NCI-H226 (cell line): ENCODE results near the gene PACS1.

Experiments used
- DNase-seq: peaks from one replicate; pipeline ENCODE4 v3.0.0-alpha.2; 2015

PACS1 gene

GRCh38 chr11:66050581-66051231 lies 19.4 kb upstream of the PACS1 start:
- no peak for DNase-seq

DNA sequence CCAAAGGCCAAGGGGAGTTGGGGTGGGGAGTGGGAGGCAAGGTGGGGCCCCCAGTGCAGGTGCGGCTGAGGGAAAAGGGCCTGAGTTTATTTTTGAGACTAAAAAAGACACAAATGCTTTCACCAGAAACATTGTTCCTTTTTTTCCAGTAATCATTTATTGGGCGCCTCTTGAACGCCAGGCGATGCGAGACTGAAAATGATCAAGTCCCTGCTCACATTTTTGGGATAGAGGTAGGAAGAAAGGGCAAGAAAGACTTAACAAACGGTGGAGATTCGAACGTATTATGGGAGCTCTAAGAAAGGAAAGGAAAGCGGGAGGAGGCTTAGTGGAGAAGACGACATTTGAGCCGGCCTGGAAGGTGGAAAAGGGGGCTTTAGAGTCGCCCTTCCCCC lies 18.7 kb upstream of the PACS1 start:
- DNase-seq = no peak

- peak; percentile 99 for DNase-seq
Observed at GRCh38 chr11:66051766-66052663, 18.1 kb upstream of the PACS1 start, which contains the start of gene SF3B2. SF3B2 (plus strand) TSS chr11:66052364; CDS start chr11:66052385, 21 bp downstream.

DNA sequence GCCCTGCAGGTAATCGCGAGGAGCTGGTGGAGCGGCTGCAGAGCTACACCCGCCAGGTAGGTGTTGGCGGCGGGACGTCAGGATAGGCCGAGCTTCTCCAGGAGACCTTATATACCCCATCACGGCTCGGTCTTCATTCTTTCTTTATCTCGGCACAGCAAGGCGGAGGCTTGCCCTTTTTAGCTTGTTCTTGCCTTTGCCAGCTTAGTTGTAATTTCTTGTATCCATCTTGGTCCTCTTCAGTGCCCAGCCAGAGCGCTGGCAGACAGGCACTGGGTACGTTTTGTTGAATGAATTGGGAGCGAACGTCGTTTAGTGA lies 17.4 kb upstream of the PACS1 start:
- no peak for DNase-seq

- no peak for DNase-seq
Observed at GRCh38 chr11:66055021-66055420, 15.1 kb upstream of the PACS1 start.

DNA sequence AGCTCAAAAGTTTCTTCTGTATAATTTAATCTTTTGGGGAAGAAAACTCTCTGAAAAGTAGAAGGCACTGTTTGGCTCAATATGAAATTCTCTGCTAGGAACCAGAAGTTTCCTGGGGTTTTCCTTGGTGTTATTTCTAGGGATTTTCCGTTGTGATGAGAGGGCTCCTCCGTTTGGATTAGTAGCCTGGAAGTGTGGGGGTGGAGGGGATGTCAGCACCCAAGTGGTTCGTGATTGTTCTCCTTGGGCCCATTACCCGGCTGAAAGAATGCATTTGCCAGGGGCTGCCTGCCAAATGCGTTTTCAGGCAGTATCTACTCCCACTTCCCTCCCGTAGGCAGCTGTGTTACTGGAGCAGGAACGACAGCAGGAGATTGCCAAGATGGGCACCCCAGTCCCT lies 13.6 kb upstream of the PACS1 start:
- no peak for DNase-seq

- DNase-seq = no peak
Observed at GRCh38 chr11:66059966-66060680, 9.9 kb upstream of the PACS1 start.

DNA sequence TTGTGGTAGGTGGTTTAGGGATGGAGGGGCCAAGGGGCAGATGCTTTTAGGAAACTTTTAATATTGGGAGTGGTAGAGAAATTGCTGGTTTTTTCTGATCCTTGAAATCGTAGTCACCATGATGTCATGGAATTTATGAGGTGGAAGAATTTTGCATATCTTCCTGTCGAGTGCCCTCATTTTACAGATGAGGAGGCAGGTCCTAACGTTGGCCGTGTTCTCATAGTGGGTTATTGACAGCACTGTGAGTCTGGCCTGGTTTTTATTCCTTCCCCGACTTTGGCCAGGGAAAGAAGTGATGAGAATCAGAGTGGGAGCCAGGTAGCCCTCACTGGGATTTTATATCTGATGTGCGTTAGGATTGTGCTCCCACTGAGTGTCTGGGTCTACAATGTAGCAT lies 8.8 kb upstream of the PACS1 start:
- no peak for DNase-seq

DNA sequence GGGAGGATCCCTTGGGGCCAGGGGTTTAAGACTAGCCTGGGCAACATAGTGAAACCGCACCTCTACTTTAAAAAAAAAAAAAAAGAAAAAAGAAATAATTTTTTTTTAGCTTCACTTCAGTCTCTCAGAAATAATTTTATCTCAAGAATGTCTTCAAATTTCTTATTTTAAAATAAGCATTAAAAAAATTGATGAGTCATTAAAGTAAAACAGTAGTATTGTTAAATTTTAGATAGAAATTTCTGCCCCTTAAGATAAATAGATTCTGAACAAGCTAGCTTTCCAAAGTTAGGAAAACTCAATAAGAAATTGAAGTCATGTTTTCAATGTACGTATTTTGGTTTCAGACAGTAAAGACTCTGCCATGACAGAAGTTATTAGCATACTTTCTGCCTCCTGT lies 7.7 kb upstream of the PACS1 start:
- DNase-seq = no peak

DNA sequence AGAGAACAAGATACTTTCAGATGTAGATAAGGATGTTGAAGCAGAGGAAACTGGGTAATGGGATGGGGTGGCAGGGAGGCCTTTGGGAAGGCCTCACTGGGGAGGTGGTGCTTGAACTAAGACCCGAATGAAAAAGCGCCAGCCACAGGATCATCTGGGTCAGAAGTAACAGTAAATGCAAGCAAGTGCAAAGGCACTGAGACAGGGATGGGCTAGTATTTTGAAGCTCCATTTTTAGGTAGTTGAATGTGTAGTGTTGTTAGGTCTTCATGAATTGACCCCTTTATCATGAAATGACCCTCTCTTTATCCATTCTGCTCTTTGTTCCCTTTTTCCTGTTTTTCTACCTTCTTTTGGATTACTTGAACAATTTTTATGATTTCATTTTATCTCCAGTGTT lies 6.2 kb upstream of the PACS1 start:
- no peak for DNase-seq

DNA sequence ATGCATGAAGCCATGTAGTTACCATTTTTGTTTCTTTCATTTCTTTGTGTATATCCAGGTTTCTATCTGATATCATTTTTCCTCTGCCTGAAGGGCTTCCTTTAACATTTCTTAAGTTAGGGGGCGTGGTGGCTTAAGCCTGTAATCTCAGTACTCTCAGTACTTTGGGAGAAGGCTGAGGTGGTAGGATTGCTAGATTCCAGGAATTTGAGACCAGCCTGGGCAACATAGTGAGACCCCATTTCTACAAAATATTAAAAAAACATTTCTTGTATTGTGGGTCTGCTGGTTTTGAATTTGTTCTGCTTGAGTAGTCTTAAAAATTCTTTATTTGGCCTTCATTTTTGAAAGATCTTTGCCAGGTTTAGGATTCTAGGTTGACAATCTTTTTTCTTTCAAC lies 5.5 kb upstream of the PACS1 start:
- no peak for DNase-seq

DNA sequence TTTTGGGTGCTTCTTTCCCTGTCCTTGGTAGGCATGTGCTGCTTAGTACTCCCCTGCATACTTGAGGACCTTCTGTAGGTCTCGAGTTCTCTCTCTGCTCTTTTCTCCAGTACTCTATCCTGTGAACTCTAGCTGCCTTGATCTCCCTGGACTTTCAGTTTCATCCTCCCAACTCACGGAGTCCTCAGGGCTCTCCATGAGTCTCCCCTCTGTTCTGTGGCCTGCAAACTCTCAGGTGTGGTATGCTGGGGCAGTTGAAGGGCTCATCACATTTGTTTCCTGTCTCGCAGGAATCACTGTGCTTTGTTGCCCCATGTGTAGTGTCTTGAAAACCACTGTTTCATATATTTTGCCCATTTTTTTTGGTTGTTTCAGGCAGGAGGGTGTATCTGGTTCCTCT lies 3.3 kb upstream of the PACS1 start:
- no peak for DNase-seq

DNA sequence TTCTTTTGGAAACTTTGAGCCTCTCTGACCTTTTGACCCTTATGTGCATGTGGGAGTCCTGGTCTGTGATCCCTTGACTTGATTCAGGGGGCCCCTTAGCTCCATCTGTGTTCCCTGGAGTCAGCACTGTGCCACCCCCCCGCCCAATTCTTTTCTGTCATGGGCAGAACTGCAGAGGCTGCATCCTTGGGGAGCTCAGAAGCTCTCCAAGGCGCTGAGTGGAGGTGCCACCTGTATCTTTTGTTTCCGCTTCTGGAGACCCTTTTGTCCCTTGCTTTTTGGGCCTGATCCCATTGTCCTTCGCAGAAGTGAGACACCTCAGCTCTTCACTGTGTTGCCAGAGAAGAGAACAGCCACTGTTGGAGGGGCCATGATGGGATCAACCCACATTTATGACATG lies 2.4 kb upstream of the PACS1 start:
- DNase-seq = no peak

- DNase-seq = peak; percentile 29
Observed at GRCh38 chr11:66068154-66068821, 1.8 kb upstream of the PACS1 start.

GRCh38 chr11:66068923-66069714 lies 953 bp upstream of the PACS1 start:
- DNase-seq = peak; percentile 78

GRCh38 chr11:66070604-66071380 lies 720 bp downstream of the PACS1 start:
- no peak for DNase-seq

GRCh38 chr11:66071381-66071801 lies 1.3 kb downstream of the PACS1 start:
- DNase-seq = no peak

DNA sequence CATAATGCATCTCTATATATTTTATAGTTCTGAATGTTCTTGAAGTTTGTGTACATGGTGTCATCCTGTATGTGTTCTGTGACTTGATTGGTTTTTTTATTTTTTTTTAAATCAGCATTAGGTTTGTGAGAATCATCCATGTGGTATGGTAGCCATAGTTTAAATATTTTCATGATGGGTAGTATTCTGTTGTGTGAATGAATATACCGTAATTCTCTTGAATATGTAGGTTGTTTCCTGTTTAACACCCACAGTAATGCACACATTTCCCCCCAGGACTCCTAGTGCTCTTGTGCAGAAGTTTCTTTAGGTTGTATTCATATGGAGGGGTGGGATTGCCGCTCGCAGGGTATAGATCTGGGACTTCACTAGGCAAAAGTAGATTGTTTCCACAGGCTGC lies 2.0 kb downstream of the PACS1 start:
- no peak for DNase-seq

DNA sequence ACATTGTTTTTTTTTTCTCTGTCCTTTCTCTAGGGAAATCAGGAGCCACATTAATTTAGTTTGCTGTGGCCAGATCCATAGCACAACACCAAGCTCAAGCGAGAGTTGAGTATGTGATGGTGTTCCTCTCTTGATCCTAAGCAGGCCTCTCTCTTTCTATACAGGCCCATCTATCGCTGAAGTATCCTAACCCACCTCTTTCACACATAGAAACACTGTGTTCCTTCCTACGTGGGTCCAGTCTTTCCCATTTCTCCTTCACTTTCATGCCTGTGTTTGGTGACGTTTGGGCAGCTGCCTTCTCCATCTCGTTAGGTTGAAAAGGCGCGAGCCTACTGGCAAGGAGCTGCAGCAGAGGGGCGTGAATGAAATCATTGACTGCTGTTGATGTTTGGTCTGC lies 2.4 kb downstream of the PACS1 start:
- DNase-seq = no peak

GRCh38 chr11:66073669-66074068 lies 3.6 kb downstream of the PACS1 start:
- DNase-seq = no peak

GRCh38 chr11:66075273-66075672 lies 5.2 kb downstream of the PACS1 start:
- no peak for DNase-seq

DNA sequence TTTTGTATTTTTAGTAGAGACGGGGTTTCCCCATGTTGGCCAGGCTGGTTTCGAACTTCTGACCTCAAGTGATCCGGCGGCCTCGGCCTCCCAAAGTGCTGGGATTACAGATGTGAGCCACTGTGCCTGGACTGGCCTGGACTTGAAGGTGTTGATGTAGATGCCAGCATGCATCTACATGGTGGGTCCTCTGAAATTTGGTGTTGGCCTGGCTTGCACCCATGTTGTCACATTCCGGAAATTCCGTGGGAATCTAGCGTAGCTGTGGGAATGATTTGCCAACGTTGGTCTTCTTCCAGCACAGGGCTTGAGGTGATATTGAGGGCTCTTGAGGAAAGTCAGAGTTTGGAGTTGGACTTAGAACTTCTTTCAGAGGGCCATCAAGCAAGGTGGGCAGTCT lies 6.5 kb downstream of the PACS1 start:
- peak; percentile 54 for DNase-seq
